Islet of Langerhans (tissue), 1 donor: ENCODE results near the gene RAB3IL1.
"Not testable (repeated sequence)": the region's sequence is repeated elsewhere in the genome, so short reads cannot be mapped to it uniquely, and the experiment has no call there.

ENCODE experiments used
- FAIRE-seq: peaks from one replicate; lab custom pipeline; 2011; peaks lifted over from hg19 to GRCh38; lab: Jason Lieb, UNC

Gene RAB3IL1

GRCh38 chr11:61885784-61886580 is 31.4 kb downstream of the RAB3IL1 start:
- no peak for FAIRE-seq

- no peak for FAIRE-seq
Observed at GRCh38 chr11:61885166-61885778, 32.1 kb downstream of the RAB3IL1 start.

GRCh38 chr11:61883947-61884346 is 33.4 kb downstream of the RAB3IL1 start:
- FAIRE-seq: no peak

GRCh38 chr11:61883327-61883726 is 34.0 kb downstream of the RAB3IL1 start:
- no peak for FAIRE-seq

GRCh38 chr11:61882879-61883278 is 34.5 kb downstream of the RAB3IL1 start:
- FAIRE-seq: no peak

GRCh38 chr11:61882267-61882666 is 35.1 kb downstream of the RAB3IL1 start:
- not testable (repeated sequence) for FAIRE-seq

- FAIRE-seq: no peak
Observed at GRCh38 chr11:61881397-61881796, 36.0 kb downstream of the RAB3IL1 start.

GRCh38 chr11:61880454-61880853 is 36.9 kb downstream of the RAB3IL1 start:
- FAIRE-seq: no peak

- no peak for FAIRE-seq
Observed at GRCh38 chr11:61880031-61880430, 37.3 kb downstream of the RAB3IL1 start.

GRCh38 chr11:61879152-61879551 is 38.2 kb downstream of the RAB3IL1 start:
- FAIRE-seq: no peak

GRCh38 chr11:61875698-61876097 is 41.7 kb downstream of the RAB3IL1 start:
- no peak for FAIRE-seq

GRCh38 chr11:61874853-61875252 is 42.5 kb downstream of the RAB3IL1 start:
- no peak for FAIRE-seq

- no peak for FAIRE-seq
Observed at GRCh38 chr11:61874377-61874809, 43.0 kb downstream of the RAB3IL1 start.

- FAIRE-seq: no peak
Observed at GRCh38 chr11:61873588-61874376, 43.6 kb downstream of the RAB3IL1 start.

GRCh38 chr11:61872935-61873565 is 44.3 kb downstream of the RAB3IL1 start:
- no peak for FAIRE-seq

GRCh38 chr11:61871158-61871597 is 46.2 kb downstream of the RAB3IL1 start:
- no peak for FAIRE-seq

- no peak for FAIRE-seq
Observed at GRCh38 chr11:61870541-61871031, 46.8 kb downstream of the RAB3IL1 start.

GRCh38 chr11:61869708-61870451 is 47.5 kb downstream of the RAB3IL1 start:
- no peak for FAIRE-seq

GRCh38 chr11:61869429-61869707 is 48.0 kb downstream of the RAB3IL1 start:
- no peak for FAIRE-seq

GRCh38 chr11:61868571-61869428 is 48.6 kb downstream of the RAB3IL1 start:
- FAIRE-seq: no peak

GRCh38 chr11:61866958-61867343 is 50.4 kb downstream of the RAB3IL1 start:
- no peak for FAIRE-seq
